ENCODE data around the gene NDC1.
A peak's percentile ranks its signal among the peaks of the same experiment; 100 is the strongest.
"Not testable (repeated sequence)": the region's sequence is repeated elsewhere in the genome, so short reads cannot be mapped to it uniquely, and the experiment has no call there.

The NDC1 gene

GRCh38 chr1:53837924-53838653 is at the start of gene NDC1:
Gene NDC1, minus strand, starts transcription at chr1:53838296. Its CDS starts 35 bp downstream, at chr1:53838261.
- DNase-seq (ENCODE audit: low read depth in 2 of 2): peak; percentile 62 to 68

GRCh38 chr1:53883600-53883999 is 45.5 kb upstream of the NDC1 start:
- not testable (repeated sequence) for DNase-seq (ENCODE audit: low read depth in 2 of 2)

GRCh38 chr1:53881853-53882252 is 43.8 kb upstream of the NDC1 start:
- not testable (repeated sequence) for DNase-seq (ENCODE audit: low read depth in 2 of 2)

- no peak for DNase-seq (ENCODE audit: low read depth in 2 of 2)
Observed at GRCh38 chr1:53878492-53879105, 40.5 kb upstream of the NDC1 start.

- DNase-seq (ENCODE audit: low read depth in 2 of 2): not testable (repeated sequence)
Observed at GRCh38 chr1:53875150-53875549, 37.1 kb upstream of the NDC1 start.

- no peak for DNase-seq (ENCODE audit: low read depth in 2 of 2)
Observed at GRCh38 chr1:53871773-53872484, 33.8 kb upstream of the NDC1 start.

GRCh38 chr1:53871221-53871620 is 33.1 kb upstream of the NDC1 start:
- no peak for DNase-seq (ENCODE audit: low read depth in 2 of 2)

GRCh38 chr1:53869454-53870117 is 31.5 kb upstream of the NDC1 start:
- no peak for DNase-seq (ENCODE audit: low read depth in 2 of 2)

GRCh38 chr1:53868565-53868964 is 30.5 kb upstream of the NDC1 start:
- no peak for DNase-seq (ENCODE audit: low read depth in 2 of 2)

- no peak for DNase-seq (ENCODE audit: low read depth in 2 of 2)
Observed at GRCh38 chr1:53862507-53862906, 24.4 kb upstream of the NDC1 start.

- DNase-seq (ENCODE audit: low read depth in 2 of 2): peak in 1 of 2 donors; percentile 4
Observed at GRCh38 chr1:53860967-53861411, 22.9 kb upstream of the NDC1 start.

- DNase-seq (ENCODE audit: low read depth in 2 of 2): no peak
Observed at GRCh38 chr1:53851571-53852285, 13.6 kb upstream of the NDC1 start.

GRCh38 chr1:53850082-53850673 is 12.1 kb upstream of the NDC1 start:
- DNase-seq (ENCODE audit: low read depth in 2 of 2): no peak

GRCh38 chr1:53847980-53848379 is 9.9 kb upstream of the NDC1 start:
- DNase-seq (ENCODE audit: low read depth in 2 of 2): no peak

- no peak for DNase-seq (ENCODE audit: low read depth in 2 of 2)
Observed at GRCh38 chr1:53842347-53842746, 4.3 kb upstream of the NDC1 start.

GRCh38 chr1:53838654-53838974 is 518 bp upstream of the NDC1 start:
- DNase-seq (ENCODE audit: low read depth in 2 of 2): no peak

GRCh38 chr1:53837646-53837923 is 511 bp downstream of the NDC1 start:
- no peak for DNase-seq (ENCODE audit: low read depth in 2 of 2)

GRCh38 chr1:53835491-53835890 is 2.6 kb downstream of the NDC1 start:
- DNase-seq (ENCODE audit: low read depth in 2 of 2): no peak

- DNase-seq (ENCODE audit: low read depth in 2 of 2): no peak
Observed at GRCh38 chr1:53834776-53835175, 3.3 kb downstream of the NDC1 start.

GRCh38 chr1:53833393-53833792 is 4.7 kb downstream of the NDC1 start:
- DNase-seq (ENCODE audit: low read depth in 2 of 2): no peak

GRCh38 chr1:53826367-53826766 is 11.7 kb downstream of the NDC1 start:
- no peak for DNase-seq (ENCODE audit: low read depth in 2 of 2)

- no peak for DNase-seq (ENCODE audit: low read depth in 2 of 2)
Observed at GRCh38 chr1:53825306-53825705, 12.8 kb downstream of the NDC1 start.
